ENCODE data around the gene CNN1.

Gene CNN1

DNA sequence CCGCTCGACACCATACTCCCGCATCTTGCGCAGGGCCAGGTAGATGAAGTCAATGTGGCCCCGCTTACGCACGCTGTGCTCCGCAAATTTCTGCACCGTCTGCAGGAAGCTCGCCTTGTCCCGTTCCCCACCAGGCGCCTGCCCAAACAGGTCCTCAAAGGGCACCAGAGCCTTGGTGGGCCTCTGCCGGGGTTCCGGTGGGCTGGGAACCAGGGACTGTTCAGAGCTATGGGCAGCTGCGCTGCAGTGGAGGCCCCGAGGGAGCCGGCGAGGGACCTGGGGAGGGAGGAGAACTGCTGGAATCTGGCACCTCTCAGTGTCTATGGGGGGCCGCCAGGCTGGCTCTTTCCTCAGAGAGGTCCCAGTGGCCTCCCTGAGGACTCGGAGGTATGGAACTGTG lies 24.7 kb upstream of the CNN1 start:
- no peak for DNase-seq
- Histone ChIP-seq H2AK5ac (ENCODE audit: low read length) (no peak overlapping the region), H3K4me3 (ENCODE audit: low read length) (no peak overlapping the region), H3K79me1 (ENCODE audit: low read length) (no peaks in the 10 kb centered on the region), H3K27ac (ENCODE audit: low read depth, low read length) (no peak overlapping the region), H3K4me2 (ENCODE audit: low read length) (no peak overlapping the region), H3K36me3 (ENCODE audit: control insufficient read depth, insufficient read depth, low read length) (no peaks in the 10 kb centered on the region), H3K9ac (ENCODE audit: low read length) (no peak overlapping the region), H2BK15ac (replicated peaks; ENCODE audit: low read depth) (no peak overlapping the region), H3K23ac (ENCODE audit: low read length) (no peak overlapping the region), H4K5ac (ENCODE audit: low read length) (no peak overlapping the region), H4K8ac (ENCODE audit: low read depth, low read length) (no peak overlapping the region), H3K4ac (ENCODE audit: low read depth, low read length) (no peak overlapping the region), H2BK5ac (ENCODE audit: low read length) (no peak overlapping the region), H3K18ac (ENCODE audit: low read length) (no peak overlapping the region), H3K79me2 (ENCODE audit: control insufficient read depth, insufficient read depth, low read length) (no peaks in the 10 kb centered on the region), H3K27me3 (ENCODE audit: insufficient read depth, low read length, poor library complexity) (no peaks in the 10 kb centered on the region), H3K4me1 (ENCODE audit: control insufficient read depth, low read depth, low read length) (no peaks in the 10 kb centered on the region), H2BK120ac (ENCODE audit: low read depth, low read length) (no peak overlapping the region), H3K56ac (ENCODE audit: low read length) (no peak overlapping the region)
- no CpG with 5 or more reads among the region's 20 CpGs for WGBS (ENCODE audit: extremely low coverage, insufficient coverage, low lambda C conversion rate)

DNA sequence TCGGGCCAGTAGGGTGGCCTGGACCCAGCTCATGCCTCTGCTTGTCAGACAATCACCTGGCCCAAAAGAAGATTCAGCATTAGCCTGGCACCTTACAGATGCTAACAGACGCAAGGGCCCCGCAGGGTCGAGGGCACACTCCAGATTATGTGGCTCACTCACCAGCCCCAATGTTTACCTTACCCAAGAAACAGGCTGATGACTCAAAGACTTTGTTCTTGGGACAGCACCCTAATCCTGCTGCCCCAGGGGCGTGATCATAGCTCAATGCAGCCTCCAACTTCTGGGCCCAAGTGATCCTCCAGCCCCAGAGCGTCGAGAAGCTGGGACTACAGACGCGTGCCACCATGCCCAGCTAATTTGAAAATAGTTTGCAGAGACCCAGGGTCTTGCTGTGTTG lies 19.5 kb upstream of the CNN1 start:
- H2AK5ac ChIP-seq (ENCODE audit: low read length) = no peak overlapping the region
- no peaks in the 10 kb centered on the region for H3K4me1 ChIP-seq (ENCODE audit: control insufficient read depth, low read depth, low read length)
- no peaks in the 10 kb centered on the region for H3K36me3 ChIP-seq (ENCODE audit: control insufficient read depth, insufficient read depth, low read length)
- H3K79me2 ChIP-seq (ENCODE audit: control insufficient read depth, insufficient read depth, low read length) = no peaks in the 10 kb centered on the region
- H3K4me2 ChIP-seq (ENCODE audit: low read length) = no peak overlapping the region
- no peak overlapping the region for H3K23ac ChIP-seq (ENCODE audit: low read length)
- H2BK5ac ChIP-seq (ENCODE audit: low read length) = no peak overlapping the region
- H3K79me1 ChIP-seq (ENCODE audit: low read length) = no peaks in the 10 kb centered on the region
- no peak overlapping the region for H3K9ac ChIP-seq (ENCODE audit: low read length)
- DNase-seq = no peak
- no peak overlapping the region for H2BK120ac ChIP-seq (ENCODE audit: low read depth, low read length)
- no CpG with 5 or more reads among the region's 9 CpGs for WGBS (ENCODE audit: extremely low coverage, insufficient coverage, low lambda C conversion rate)
- H3K56ac ChIP-seq (ENCODE audit: low read length) = no peak overlapping the region
- no peak overlapping the region for H4K8ac ChIP-seq (ENCODE audit: low read depth, low read length)
- H3K18ac ChIP-seq (ENCODE audit: low read length) = no peak overlapping the region
- no peak overlapping the region for H3K27ac ChIP-seq (ENCODE audit: low read depth, low read length)
- no peak overlapping the region for H4K5ac ChIP-seq (ENCODE audit: low read length)
- H3K4me3 ChIP-seq (ENCODE audit: low read length) = no peak overlapping the region
- no peak overlapping the region for H2BK15ac ChIP-seq (replicated peaks; ENCODE audit: low read depth)
- H3K27me3 ChIP-seq (ENCODE audit: insufficient read depth, low read length, poor library complexity) = no peaks in the 10 kb centered on the region
- no peak overlapping the region for H3K4ac ChIP-seq (ENCODE audit: low read depth, low read length)

DNA sequence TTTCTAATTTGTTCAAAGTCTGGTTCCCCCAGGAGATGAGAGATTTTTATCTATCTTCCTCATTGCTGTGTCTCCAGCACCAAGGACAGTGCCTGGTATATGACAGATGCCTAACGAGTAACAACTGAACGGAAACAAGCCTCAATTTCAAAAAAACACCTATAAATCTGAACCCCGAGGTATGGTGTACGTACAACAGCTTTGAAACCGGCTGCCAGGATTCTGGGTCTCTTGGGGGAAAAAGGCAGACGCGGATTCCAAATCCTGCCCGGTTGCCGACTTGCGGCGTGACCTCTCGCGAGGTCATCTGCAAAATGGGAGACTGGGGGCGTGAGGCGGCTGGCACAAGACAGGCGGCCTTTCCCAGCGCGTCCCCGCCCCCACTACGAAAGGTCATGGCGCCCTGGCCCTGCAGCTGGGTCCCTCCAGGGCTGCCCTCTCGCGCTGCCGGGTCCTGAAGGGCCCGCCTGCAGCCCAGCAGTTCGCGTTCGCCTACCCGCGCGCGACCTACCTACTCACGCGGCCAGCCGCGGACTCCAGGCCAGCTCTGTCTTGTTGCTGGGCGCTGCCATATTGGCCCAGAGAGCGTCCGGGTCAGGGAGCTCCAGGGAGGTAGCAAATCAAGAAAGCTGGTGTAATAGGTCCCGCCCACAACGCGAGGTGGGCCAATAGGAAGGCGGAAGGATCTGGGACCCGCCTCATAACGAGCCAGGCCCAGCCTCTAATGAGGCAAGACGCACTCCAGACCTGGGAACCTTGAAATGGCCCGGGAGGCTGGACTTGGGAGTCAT lies 9.9 kb upstream of the CNN1 start, which contains the start of gene ECSIT:
Gene ECSIT, minus strand, starts transcription at position 584 of the 791 bp plus-strand sequence. CDS start 9,964 bp downstream, outside the sequence.
- Histone ChIP-seq H3K27ac (ENCODE audit: low read depth, low read length) (peak within 1 kb of the TSS; percentile 75), H3K79me2 (ENCODE audit: control insufficient read depth, insufficient read depth, low read length) (no peaks in the 10 kb centered on the region), H4K5ac (ENCODE audit: low read length) (no peak within 1 kb of the TSS), H3K4ac (ENCODE audit: low read depth, low read length) (no peak within 1 kb of the TSS), H3K56ac (ENCODE audit: low read length) (peak within 1 kb of the TSS; percentile 95), H3K27me3 (ENCODE audit: insufficient read depth, low read length, poor library complexity) (no peaks in the 10 kb centered on the region), H3K9ac (ENCODE audit: low read length) (peak within 1 kb of the TSS; percentile 89), H2BK5ac (ENCODE audit: low read length) (peak within 1 kb of the TSS; percentile 70), H3K23ac (ENCODE audit: low read length) (no peak within 1 kb of the TSS), H2AK5ac (ENCODE audit: low read length) (no peak within 1 kb of the TSS), H3K36me3 (ENCODE audit: control insufficient read depth, insufficient read depth, low read length) (no peaks in the 10 kb centered on the region), H2BK120ac (ENCODE audit: low read depth, low read length) (no peak within 1 kb of the TSS), H3K4me2 (ENCODE audit: low read length) (peak within 1 kb of the TSS; percentile 80), H3K18ac (ENCODE audit: low read length) (peak within 1 kb of the TSS; percentile 78), H3K4me1 (ENCODE audit: control insufficient read depth, low read depth, low read length) (no peaks in the 10 kb centered on the region), H4K8ac (ENCODE audit: low read depth, low read length) (no peak within 1 kb of the TSS), H3K79me1 (ENCODE audit: low read length) (peaks cover 2% of the 10 kb centered on the region), H2BK15ac (replicated peaks; ENCODE audit: low read depth) (no peak within 1 kb of the TSS), H3K4me3 (ENCODE audit: low read length) (peak within 1 kb of the TSS; percentile 82)
- peak; percentile 99 for DNase-seq
- no CpG with 5 or more reads among the region's 47 CpGs for WGBS (ENCODE audit: extremely low coverage, insufficient coverage, low lambda C conversion rate)

DNA sequence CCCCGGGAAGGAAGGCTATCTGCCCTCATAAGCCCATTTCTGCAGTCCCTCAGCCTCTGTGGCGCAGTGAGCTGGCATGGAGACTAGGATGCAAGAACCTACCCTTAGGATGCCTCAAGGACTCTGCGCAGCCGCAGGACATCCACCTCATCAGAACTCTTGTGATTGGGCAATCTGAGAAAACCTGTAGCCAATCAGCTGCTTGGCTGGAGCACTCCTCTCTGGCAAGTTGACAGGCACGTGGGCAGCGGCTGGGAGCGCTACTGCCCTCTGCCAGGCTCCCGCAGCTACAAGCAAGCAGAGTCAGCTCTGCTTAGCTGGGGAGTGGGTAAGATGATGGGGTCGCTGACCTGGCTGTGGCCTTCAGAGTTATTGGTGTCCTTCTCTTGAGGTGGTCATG lies 8.2 kb upstream of the CNN1 start:
- Histone ChIP-seq H3K36me3 (ENCODE audit: control insufficient read depth, insufficient read depth, low read length) (no peaks in the 10 kb centered on the region), H3K23ac (ENCODE audit: low read length) (no peak overlapping the region), H2BK15ac (replicated peaks; ENCODE audit: low read depth) (no peak overlapping the region), H3K4me1 (ENCODE audit: control insufficient read depth, low read depth, low read length) (no peaks in the 10 kb centered on the region), H3K79me1 (ENCODE audit: low read length) (peaks cover 2% of the 10 kb centered on the region), H2AK5ac (ENCODE audit: low read length) (no peak overlapping the region), H4K8ac (ENCODE audit: low read depth, low read length) (no peak overlapping the region), H3K79me2 (ENCODE audit: control insufficient read depth, insufficient read depth, low read length) (no peaks in the 10 kb centered on the region), H3K9ac (ENCODE audit: low read length) (no peak overlapping the region), H3K56ac (ENCODE audit: low read length) (no peak overlapping the region), H3K18ac (ENCODE audit: low read length) (no peak overlapping the region), H2BK5ac (ENCODE audit: low read length) (no peak overlapping the region), H4K5ac (ENCODE audit: low read length) (no peak overlapping the region), H3K27ac (ENCODE audit: low read depth, low read length) (no peak overlapping the region), H3K4me2 (ENCODE audit: low read length) (no peak overlapping the region), H3K4ac (ENCODE audit: low read depth, low read length) (no peak overlapping the region), H3K27me3 (ENCODE audit: insufficient read depth, low read length, poor library complexity) (no peaks in the 10 kb centered on the region), H2BK120ac (ENCODE audit: low read depth, low read length) (no peak overlapping the region), H3K4me3 (ENCODE audit: low read length) (no peak overlapping the region)
- WGBS (ENCODE audit: extremely low coverage, insufficient coverage, low lambda C conversion rate) = no CpG with 5 or more reads among the region's 9 CpGs
- peak; percentile 97 for DNase-seq

DNA sequence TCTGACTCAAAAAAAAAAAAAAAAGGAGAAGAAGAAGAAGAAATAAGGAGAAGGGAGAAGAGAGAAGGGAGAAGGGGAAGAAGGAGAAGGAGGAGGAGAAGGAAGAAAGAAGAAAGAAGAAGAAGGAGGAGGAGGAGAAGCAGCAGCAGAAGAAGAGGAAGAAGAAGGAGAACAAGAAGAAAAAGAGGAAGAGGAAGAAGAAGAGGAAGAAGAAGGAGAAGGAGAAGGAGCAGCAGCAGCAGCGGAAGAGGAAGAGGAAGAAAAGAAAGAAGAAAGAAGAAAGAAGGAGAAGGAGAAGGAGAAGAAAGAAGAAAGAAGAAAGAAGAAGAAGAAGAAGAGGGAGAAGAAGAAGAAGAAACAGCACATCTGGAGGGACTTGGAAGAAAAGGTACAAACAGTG lies 4.1 kb upstream of the CNN1 start:
- Histone ChIP-seq H3K18ac (ENCODE audit: low read length) (no peak overlapping the region), H3K79me1 (ENCODE audit: low read length) (peaks cover 1% of the 10 kb centered on the region), H4K8ac (ENCODE audit: low read depth, low read length) (no peak overlapping the region), H3K56ac (ENCODE audit: low read length) (no peak overlapping the region), H2BK120ac (ENCODE audit: low read depth, low read length) (no peak overlapping the region), H2AK5ac (ENCODE audit: low read length) (no peak overlapping the region), H3K4me1 (ENCODE audit: control insufficient read depth, low read depth, low read length) (peaks cover 5% of the 10 kb centered on the region), H3K79me2 (ENCODE audit: control insufficient read depth, insufficient read depth, low read length) (no peaks in the 10 kb centered on the region), H3K4me2 (ENCODE audit: low read length) (no peak overlapping the region), H4K5ac (ENCODE audit: low read length) (no peak overlapping the region), H3K4ac (ENCODE audit: low read depth, low read length) (no peak overlapping the region), H3K27ac (ENCODE audit: low read depth, low read length) (no peak overlapping the region), H2BK5ac (ENCODE audit: low read length) (no peak overlapping the region), H2BK15ac (replicated peaks; ENCODE audit: low read depth) (no peak overlapping the region), H3K9ac (ENCODE audit: low read length) (no peak overlapping the region), H3K23ac (ENCODE audit: low read length) (no peak overlapping the region), H3K36me3 (ENCODE audit: control insufficient read depth, insufficient read depth, low read length) (no peaks in the 10 kb centered on the region), H3K4me3 (ENCODE audit: low read length) (no peak overlapping the region), H3K27me3 (ENCODE audit: insufficient read depth, low read length, poor library complexity) (no peaks in the 10 kb centered on the region)
- no CpG with 5 or more reads among the region's 1 CpG for WGBS (ENCODE audit: extremely low coverage, insufficient coverage, low lambda C conversion rate)
- no peak for DNase-seq

DNA sequence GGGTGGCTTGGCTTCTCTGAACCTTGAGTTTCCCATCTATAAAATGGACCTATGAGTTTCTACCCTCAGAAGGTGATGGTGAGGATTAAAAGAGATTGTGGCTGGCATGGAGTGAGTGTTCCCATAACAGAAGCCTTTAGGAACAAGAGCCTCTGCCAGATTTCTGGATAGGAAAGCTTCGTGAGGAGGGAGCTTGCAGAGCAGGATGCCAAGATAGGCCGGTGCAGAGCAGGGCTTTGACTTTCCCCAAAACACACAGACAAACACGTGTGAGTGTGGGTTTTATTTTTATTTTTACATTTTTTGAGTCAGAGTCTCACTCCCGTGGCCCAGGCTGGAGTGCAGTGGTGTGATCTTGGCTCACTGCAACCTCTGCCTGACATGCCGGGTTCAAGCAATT lies 3.7 kb upstream of the CNN1 start:
- WGBS (ENCODE audit: extremely low coverage, insufficient coverage, low lambda C conversion rate) = no CpG with 5 or more reads among the region's 5 CpGs
- Histone ChIP-seq H4K5ac (ENCODE audit: low read length) (no peak overlapping the region), H3K4me3 (ENCODE audit: low read length) (no peak overlapping the region), H2AK5ac (ENCODE audit: low read length) (no peak overlapping the region), H3K4ac (ENCODE audit: low read depth, low read length) (no peak overlapping the region), H3K18ac (ENCODE audit: low read length) (no peak overlapping the region), H3K56ac (ENCODE audit: low read length) (no peak overlapping the region), H3K36me3 (ENCODE audit: control insufficient read depth, insufficient read depth, low read length) (no peaks in the 10 kb centered on the region), H3K4me2 (ENCODE audit: low read length) (no peak overlapping the region), H3K23ac (ENCODE audit: low read length) (no peak overlapping the region), H3K9ac (ENCODE audit: low read length) (no peak overlapping the region), H3K27ac (ENCODE audit: low read depth, low read length) (no peak overlapping the region), H3K79me1 (ENCODE audit: low read length) (peaks cover 1% of the 10 kb centered on the region), H2BK15ac (replicated peaks; ENCODE audit: low read depth) (no peak overlapping the region), H3K79me2 (ENCODE audit: control insufficient read depth, insufficient read depth, low read length) (no peaks in the 10 kb centered on the region), H3K4me1 (ENCODE audit: control insufficient read depth, low read depth, low read length) (peaks cover 5% of the 10 kb centered on the region), H3K27me3 (ENCODE audit: insufficient read depth, low read length, poor library complexity) (no peaks in the 10 kb centered on the region), H2BK5ac (ENCODE audit: low read length) (no peak overlapping the region), H2BK120ac (ENCODE audit: low read depth, low read length) (no peak overlapping the region), H4K8ac (ENCODE audit: low read depth, low read length) (no peak overlapping the region)
- DNase-seq = no peak

All from mesendoderm (in vitro differentiated cells).